K562 (cell line): ENCODE data around the gene SCN1B. TPM values are rescaled to one million over a fixed set of nuclear protein-coding genes. Genes with fewer than 3 reads are reported as not detected.
"Not testable (repeated sequence)": the region's sequence is repeated elsewhere in the genome, so short reads cannot be mapped to it uniquely, and the experiment has no call there.

Experiments
- ATAC-seq: fragments of 200-7000 bp; cut with Tn5 transposase; 3 replicates; pipeline ENCODE4 v1.9.1; 2020; ENCODE audit warnings: moderate library complexity
- BruUV-seq: library from RNA; stranded (reverse); fragments of 400-500 nt; replicated peaks from 2 replicates; lab custom pipeline; 2021; lab: Mats Ljungman, UMichigan
- CTCF ChIA-PET: fragments of 300-600 bp; formaldehyde crosslinking; extraction: SDS; loops from one replicate; lab custom pipeline; 2021; ENCODE audit warnings: low intra/inter-chr PET ratio; lab: Yijun Ruan, JAX
- POLR2A ChIA-PET: fragments of 300-600, 350-650 bp; sonication (Branson Sonifier 250); formaldehyde crosslinking; extraction: SDS; loops from one replicate; lab custom pipeline; 2021; ENCODE audit warnings: antibody characterized with exemption, inconsistent platforms; lab: Yijun Ruan, JAX
- DNase-seq, 4 experiments: peaks; one replicate each; pipeline versions ENCODE4 v3.0.0 to v3.0.0-alpha.2; 2011 to 2018; ENCODE audit warnings: low spot score in 3 of 4, mixed read lengths in 3 of 4; ENCODE audit errors: extremely low read depth in 1 of 4
- FAIRE-seq: peaks from 2 replicates; lab custom pipeline; 2011; peaks lifted over from hg19 to GRCh38; lab: Jason Lieb, UNC
- H2AFZ ChIP-seq: 2 replicates; pipeline ENCODE4 v1.6.0; 2011; ENCODE audit warnings: low read depth, low read length, control low read depth, inconsistent platforms
- H3K27ac ChIP-seq: fragments of 200-600 bp; 3 replicates; pipeline ENCODE4 v1.8.0; 2011; ENCODE audit warnings: low read depth, mild to moderate bottlenecking, control low read depth, inconsistent platforms, low read length, moderate library complexity, mixed read lengths; ENCODE audit errors: extremely low read depth
- H3K27me3 ChIP-seq, 2 experiments: fragments of 300-600 bp in 1 of 2; 2 replicates in 1 of 2; 3 replicates in 1 of 2; pipeline versions ENCODE4 v1.6.0 to v1.8.0; 2011; ENCODE audit warnings: inconsistent platforms in 2 of 2, low read length in 2 of 2, mild to moderate bottlenecking in 1 of 2, mixed read lengths in 1 of 2, moderate library complexity in 1 of 2; ENCODE audit not compliant: control insufficient read depth in 2 of 2, insufficient read depth in 2 of 2
- H3K36me3 ChIP-seq: fragments of 300-600 bp; 3 replicates; pipeline ENCODE4 v1.8.0; 2011; ENCODE audit warnings: mild to moderate bottlenecking, low read length, inconsistent platforms; ENCODE audit not compliant: control insufficient read depth, insufficient read depth
- H3K4me1 ChIP-seq, 2 experiments: fragments of 200-600 bp in 1 of 2; replicated peaks in 1 of 2; 2 replicates in 1 of 2; 3 replicates in 1 of 2; pipeline versions ENCODE4 v1.5.1 to v1.8.0; 2011; ENCODE audit warnings: inconsistent platforms in 2 of 2, low read length in 2 of 2, mild to moderate bottlenecking in 1 of 2, mixed read lengths in 1 of 2, moderate library complexity in 1 of 2; ENCODE audit not compliant: control insufficient read depth in 2 of 2, insufficient read depth in 2 of 2
- H3K4me2 ChIP-seq: 2 replicates; pipeline ENCODE4 v1.6.1; 2011; ENCODE audit warnings: low read length, control low read depth, inconsistent platforms, mixed read lengths; ENCODE audit not compliant: insufficient read depth
- H3K4me3 ChIP-seq: fragments of 200-600 bp; sonication (generic), shearing (Covaris generic); 2 replicates; pipeline ENCODE4 v1.5.1; 2016; ENCODE audit warnings: control low read depth, inconsistent platforms
- H3K79me2 ChIP-seq: fragments of 200-600 bp; 3 replicates; pipeline ENCODE4 v1.8.0; 2011; ENCODE audit warnings: low read length, inconsistent platforms; ENCODE audit not compliant: control insufficient read depth, insufficient read depth
- H3K9ac ChIP-seq, 2 experiments: 2 replicates each; pipeline versions ENCODE4 v1.6.0 to v1.6.1; 2011; ENCODE audit warnings: low read depth in 2 of 2, low read length in 2 of 2, control low read depth in 1 of 2, inconsistent platforms in 1 of 2, mild to moderate bottlenecking in 1 of 2, mixed read lengths in 1 of 2; ENCODE audit not compliant: insufficient read depth in 1 of 2
- H3K9me1 ChIP-seq: one replicate; pipeline ENCODE4 v1.6.0; 2011; ENCODE audit warnings: inconsistent platforms, mild to moderate bottlenecking, low read length, moderate library complexity; ENCODE audit not compliant: control insufficient read depth, insufficient read depth
- H3K9me3 ChIP-seq: replicated peaks from 2 replicates; pipeline ENCODE4 v1.5.1; 2011; ENCODE audit warnings: low read depth, low read length, inconsistent platforms; ENCODE audit not compliant: control insufficient read depth, insufficient read depth
- H4K20me1 ChIP-seq: replicated peaks from 2 replicates; pipeline ENCODE4 v1.6.1; 2011; ENCODE audit warnings: low read length, inconsistent platforms, mixed read lengths; ENCODE audit not compliant: control insufficient read depth, insufficient read depth
- BCOR ChIP-seq: fragments of 450-650 bp; IDR thresholded peaks from 2 replicates; pipeline ENCODE4 v1.6.1; 2016
- CREB1 ChIP-seq, 2 experiments: sonication (generic) in 1 of 2; formaldehyde crosslinking in 1 of 2; IDR thresholded peaks; 2 replicates each; pipeline versions ENCODE4 v1.6.1 to v1.8.0; 2012 to 2022; ENCODE audit warnings: inconsistent platforms in 1 of 2, mild to moderate bottlenecking in 1 of 2, missing genetic modification reagents in 1 of 2, moderate library complexity in 1 of 2
- ELF2 ChIP-seq: fragments of 250-450 bp; sonication (Bioruptor Pico); IDR thresholded peaks from 2 replicates; pipeline ENCODE4 v1.5.0; 2021; ENCODE audit warnings: mild to moderate bottlenecking
- SUPT5H ChIP-seq: fragments of 450-650 bp; IDR thresholded peaks from 2 replicates; pipeline ENCODE4 v1.6.1; 2016
- ZNF121 ChIP-seq: sonication (generic); formaldehyde crosslinking; conservative IDR thresholded peaks from 2 replicates; pipeline ENCODE4 v1.8.0; 2022; ENCODE audit warnings: missing genetic modification reagents
- ZNF384 ChIP-seq: IDR thresholded peaks from 2 replicates; pipeline ENCODE4 v1.6.1; 2012; ENCODE audit warnings: low read depth, low read length, improper control_type of control experiment
- WGBS: fragments of 100-300 bp; shearing (Covaris generic); methylation state at CpG from one replicate; pipeline ENCODE4 v1.1.6; 2016; ENCODE audit warnings: low coverage, mixed read lengths; ENCODE audit not compliant: insufficient coverage; ENCODE audit errors: missing lambda C conversion rate; 5-methylcytosine and 5-hydroxymethylcytosine counted together
- in situ Hi-C: fragments of 300-500 bp; cut with MboI; formaldehyde crosslinking; loops from 4 replicates; pipeline ENCODE4 v1.15.0; 2018; ENCODE audit warnings: inconsistent platforms, mixed read lengths
- intact Hi-C: fragments of 100-400 bp; cut with micrococcal nuclease; formaldehyde crosslinking; loops from 2 replicates; pipeline ENCODE4 v1.14.2; 2022
- polyA plus RNA-seq, 8 experiments: library from polyadenylated mRNA; depleted of rRNA in 4 of 8; stranded (reverse) in 5 of 8; unstranded in 3 of 8; fragments of >200 nt; fragmentation: Nextera tagmentation in 2 of 8; fragmentation: Illumina TruSeq in 1 of 8; extraction: Ambion mirVana in 2 of 8; extraction: Trizol in 1 of 8; gene quantifications; 2 replicates each; pipeline versions ENCODE4 v1.2.1 to v1.2.3, GENCODE V29; 2011 to 2014; ENCODE audit warnings: inconsistent platforms in 1 of 8, missing spikeins in 1 of 8
- total RNA-seq, 7 experiments: library from RNA; depleted of rRNA in 6 of 7; stranded (reverse); fragments of >200 nt in 6 of 7; fragmentation: Illumina TruSeq in 2 of 7; extraction: Trizol in 2 of 7; gene quantifications; 2 replicates each; pipeline versions ENCODE4 v1.2.1 to v1.2.3, GENCODE V29; 2011 to 2021; ENCODE audit warnings: low replicate concordance in 1 of 7
- TF ChIP-seq, protein P1 (sequence below): fragments of 250-450 bp; sonication (Bioruptor Pico); IDR thresholded peaks from 2 replicates; pipeline ENCODE4 v1.4.0; 2020; ENCODE audit warnings: mild to moderate bottlenecking, moderate library complexity, borderline replicate concordance
- TF ChIP-seq, protein P2 (sequence below): fragments of 250-450 bp; sonication (Bioruptor Pico); IDR thresholded peaks from 2 replicates; pipeline ENCODE4 v1.5.0; 2020; ENCODE audit warnings: mild to moderate bottlenecking, borderline replicate concordance

SCN1B gene
- total and polyA plus RNA-seq, 9 of the 15 experiments (the other 6 are each of a cell fraction or from before 2014, with no cell fraction given), result 0.03 to 2.5 (median 0.91) TPM

GRCh38 chr19:35029275-35029736, 964 bp upstream of the SCN1B start:
- H3K9me3 ChIP-seq, H3K4me2 ChIP-seq, intact Hi-C loops, H2AFZ ChIP-seq, POLR2A ChIA-PET, H3K27ac ChIP-seq, H3K9ac ChIP-seq, ATAC-seq, BruUV-seq, DNase-seq, FAIRE-seq, H4K20me1 ChIP-seq, H3K79me2 ChIP-seq, CTCF ChIA-PET, in situ Hi-C loops, H3K4me3 ChIP-seq, H3K9me1 ChIP-seq: not testable (repeated sequence)
- TF ChIP-seq BCOR, result peak; percentile 37; the same call in 1 of the 2 replicates
- peak; percentile 81 for TF ChIP-seq ZNF121
- 0 out of 2 replicates have a peak, but pooled peaks have one; percentile 7 for TF ChIP-seq ZNF384
- H3K27me3 ChIP-seq, result peaks cover 2 to 17% of the 10 kb centered on the region in 2 experiments; a peak in 1 of 5 replicates
- WGBS, result 80% methylated on average over 7 of the region's 11 CpGs
- peaks cover 0 to 25% of the 10 kb centered on the region in 2 experiments; a peak in 4 of 5 replicates for H3K4me1 ChIP-seq
- H3K36me3 ChIP-seq, result peaks cover 38% of the 10 kb centered on the region

DNA sequence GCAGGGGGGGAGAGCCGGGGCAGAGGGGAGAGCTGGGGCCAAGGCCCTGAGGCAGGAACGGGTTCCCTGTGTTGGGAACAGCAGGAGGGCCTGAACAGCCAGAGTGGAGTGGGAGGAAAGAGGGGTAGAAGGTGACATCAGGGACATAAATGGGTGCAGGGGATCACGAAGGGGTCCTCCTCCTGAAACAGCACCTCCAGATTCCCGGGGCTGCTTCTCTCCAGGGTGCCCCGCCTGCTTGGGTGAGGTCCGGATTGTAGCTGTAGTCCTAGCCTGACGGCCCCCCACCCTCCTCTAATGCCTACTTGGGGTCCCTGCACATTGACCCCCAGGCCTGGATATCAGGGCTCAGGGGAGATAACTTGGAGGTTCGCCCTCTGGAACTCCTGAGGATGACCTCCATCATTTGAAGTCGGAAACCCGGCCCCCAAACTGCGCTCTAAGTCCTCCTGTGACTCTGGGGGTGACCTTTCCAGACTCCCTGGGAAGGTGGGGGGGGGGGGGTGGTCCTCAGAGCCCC, 473 bp upstream of the SCN1B start:
- Histone ChIP-seq H2AFZ (0 out of 2 replicates have a peak overlapping the region, but pooled peaks have one; percentile 47), H3K27me3 (peaks cover 2 to 17% of the 10 kb centered on the region in 2 experiments; a peak in 1 of 5 replicates), H3K4me1 (peaks cover 0 to 25% of the 10 kb centered on the region in 2 experiments; a peak in 4 of 5 replicates), H3K9me1 (no peaks in the 10 kb centered on the region), H3K9ac (peak overlapping the region; percentile 12 to 79; a peak in 3 of 4 replicates), H3K9me3 (no peaks in the 10 kb centered on the region), H4K20me1 (0 out of 2 replicates have a peak, but pooled peaks cover 3% of the 10 kb centered on the region), H3K4me2 (peak overlapping the region; percentile 70), H3K36me3 (peaks cover 33% of the 10 kb centered on the region), H3K27ac (no peak overlapping the region), H3K4me3 (peak overlapping the region; percentile 54), H3K79me2 (no peaks in the 10 kb centered on the region)
- intact Hi-C loops (no loop called here), in situ Hi-C loops (no loop called here)
- BruUV-seq, result no TSS peak
- FAIRE-seq (peak; percentile 6), DNase-seq (peak in 3 of 4 experiments; percentile 37 to 43 (median 41)), ATAC-seq (peak; percentile 33)
- WGBS, result 21% methylated on average over 9 of the region's 11 CpGs
- POLR2A ChIA-PET, result no interaction called here
- CTCF ChIA-PET, result no interaction called here
- TF ChIP-seq, protein P1, sequence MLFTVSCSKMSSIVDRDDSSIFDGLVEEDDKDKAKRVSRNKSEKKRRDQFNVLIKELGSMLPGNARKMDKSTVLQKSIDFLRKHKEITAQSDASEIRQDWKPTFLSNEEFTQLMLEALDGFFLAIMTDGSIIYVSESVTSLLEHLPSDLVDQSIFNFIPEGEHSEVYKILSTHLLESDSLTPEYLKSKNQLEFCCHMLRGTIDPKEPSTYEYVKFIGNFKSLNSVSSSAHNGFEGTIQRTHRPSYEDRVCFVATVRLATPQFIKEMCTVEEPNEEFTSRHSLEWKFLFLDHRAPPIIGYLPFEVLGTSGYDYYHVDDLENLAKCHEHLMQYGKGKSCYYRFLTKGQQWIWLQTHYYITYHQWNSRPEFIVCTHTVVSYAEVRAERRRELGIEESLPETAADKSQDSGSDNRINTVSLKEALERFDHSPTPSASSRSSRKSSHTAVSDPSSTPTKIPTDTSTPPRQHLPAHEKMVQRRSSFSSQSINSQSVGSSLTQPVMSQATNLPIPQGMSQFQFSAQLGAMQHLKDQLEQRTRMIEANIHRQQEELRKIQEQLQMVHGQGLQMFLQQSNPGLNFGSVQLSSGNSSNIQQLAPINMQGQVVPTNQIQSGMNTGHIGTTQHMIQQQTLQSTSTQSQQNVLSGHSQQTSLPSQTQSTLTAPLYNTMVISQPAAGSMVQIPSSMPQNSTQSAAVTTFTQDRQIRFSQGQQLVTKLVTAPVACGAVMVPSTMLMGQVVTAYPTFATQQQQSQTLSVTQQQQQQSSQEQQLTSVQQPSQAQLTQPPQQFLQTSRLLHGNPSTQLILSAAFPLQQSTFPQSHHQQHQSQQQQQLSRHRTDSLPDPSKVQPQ (CRISPR knock-in tag), result no peak
- TF ChIP-seq, protein P2, sequence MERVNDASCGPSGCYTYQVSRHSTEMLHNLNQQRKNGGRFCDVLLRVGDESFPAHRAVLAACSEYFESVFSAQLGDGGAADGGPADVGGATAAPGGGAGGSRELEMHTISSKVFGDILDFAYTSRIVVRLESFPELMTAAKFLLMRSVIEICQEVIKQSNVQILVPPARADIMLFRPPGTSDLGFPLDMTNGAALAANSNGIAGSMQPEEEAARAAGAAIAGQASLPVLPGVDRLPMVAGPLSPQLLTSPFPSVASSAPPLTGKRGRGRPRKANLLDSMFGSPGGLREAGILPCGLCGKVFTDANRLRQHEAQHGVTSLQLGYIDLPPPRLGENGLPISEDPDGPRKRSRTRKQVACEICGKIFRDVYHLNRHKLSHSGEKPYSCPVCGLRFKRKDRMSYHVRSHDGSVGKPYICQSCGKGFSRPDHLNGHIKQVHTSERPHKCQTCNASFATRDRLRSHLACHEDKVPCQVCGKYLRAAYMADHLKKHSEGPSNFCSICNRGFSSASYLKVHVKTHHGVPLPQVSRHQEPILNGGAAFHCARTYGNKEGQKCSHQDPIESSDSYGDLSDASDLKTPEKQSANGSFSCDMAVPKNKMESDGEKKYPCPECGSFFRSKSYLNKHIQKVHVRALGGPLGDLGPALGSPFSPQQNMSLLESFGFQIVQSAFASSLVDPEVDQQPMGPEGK (CRISPR knock-in tag), result no peak
- TF ChIP-seq ELF2 (CRISPR knock-in tag) (no peak), SUPT5H (peak; percentile 40; the same call in 1 of the 2 replicates), CREB1 (IDR thresholded peaks at IDR 0.05) (no peak), CREB1 (CRISPR knock-in tag; IDR thresholded peaks at IDR 0.05) (no peak)
